Kidney (tissue), 22 donors: Measurements from ENCODE around the gene HAPLN3. TPM values are rescaled to one million over a fixed set of nuclear protein-coding genes. Genes with fewer than 3 reads are reported as not detected.
A peak's percentile ranks its signal among the peaks of the same experiment; 100 is the strongest.

ENCODE experiments used
- DNase-seq, 5 donors: peaks; one replicate each; pipeline ENCODE4 v3.0.0-alpha.2; 2013 to 2020
- FAIRE-seq: peaks from 2 replicates; lab custom pipeline; 2012; peaks lifted over from hg19 to GRCh38; lab: Jason Lieb, UNC
- H3K27ac ChIP-seq, 2 donors: one replicate each; pipeline ENCODE4 v1.7.0; 2013; ENCODE audit warnings: low read depth in 2 of 2, low read length in 2 of 2, inconsistent platforms in 1 of 2
- H3K27me3 ChIP-seq: one replicate; pipeline ENCODE4 v1.7.1; 2013; ENCODE audit warnings: low read length, inconsistent platforms; ENCODE audit not compliant: control insufficient read depth, insufficient read depth
- H3K36me3 ChIP-seq, 3 donors: one replicate each; pipeline versions ENCODE4 v1.7.0 to v1.7.1; 2013; ENCODE audit warnings: low read length in 3 of 3, control low read depth in 1 of 3, inconsistent platforms in 1 of 3; ENCODE audit not compliant: insufficient read depth in 3 of 3, control insufficient read depth in 2 of 3
- H3K4me1 ChIP-seq, 3 donors: one replicate each; pipeline versions ENCODE4 v1.7.0 to v1.7.1; 2013; ENCODE audit warnings: low read length in 3 of 3, inconsistent platforms in 1 of 3, low read depth in 1 of 3; ENCODE audit not compliant: control insufficient read depth in 2 of 3, insufficient read depth in 2 of 3
- H3K4me3 ChIP-seq, 3 donors: one replicate each; pipeline versions ENCODE4 v1.7.0 to v1.8.1; 2013; ENCODE audit warnings: low read length in 3 of 3, control low read depth in 1 of 3, inconsistent platforms in 1 of 3
- H3K9ac ChIP-seq, 3 donors: one replicate each; pipeline versions ENCODE4 v1.7.0 to v1.7.1; 2013; ENCODE audit warnings: low read length in 3 of 3, control low read depth in 1 of 3, inconsistent platforms in 1 of 3
- H3K9me3 ChIP-seq, 3 donors: one replicate each; pipeline versions ENCODE4 v1.7.0 to v1.7.1; 2013; ENCODE audit warnings: low read length in 3 of 3, control low read depth in 1 of 3, inconsistent platforms in 1 of 3; ENCODE audit not compliant: control insufficient read depth in 2 of 3, insufficient read depth in 1 of 3
- CTCF ChIP-seq: IDR thresholded peaks from 3 replicates; pipeline ENCODE4 v1.5.1; 2012; ENCODE audit warnings: mild to moderate bottlenecking, moderate library complexity, borderline replicate concordance; ENCODE audit not compliant: insufficient read depth; ENCODE audit errors: extremely low read depth
- intact Hi-C: fragments of 100-400 bp; cut with DNase I; formaldehyde crosslinking; loops from one replicate; pipeline ENCODE4 v1.11.1; 2022
- long read RNA-seq, 10 donors: library from polyadenylated mRNA in 1 of 10; unstranded in 1 of 10; transcript quantifications; one replicate each; pipeline ENCODE4 v2.0.0 and lab custom pipeline, GENCODE V29; 2021 to 2026
- polyA plus RNA-seq: library from polyadenylated mRNA; stranded (reverse); fragments of 350-450 nt; fragmentation: Illumina TruSeq; extraction: RNeasy Lipid Tissue Mini Kit (QIAGEN cat#74804); gene quantifications from one replicate; pipeline ENCODE4 v1.2.3, GENCODE V29; 2014; ENCODE audit warnings: low read depth, low replicate concordance; ENCODE audit not compliant: insufficient read depth
- total RNA-seq: library from RNA; stranded (reverse); fragmentation: NEBNext Ultra II Directional; extraction: Animal tissue kit (Norgen Biotek cat#: 25700); gene quantifications from one replicate; pipeline ENCODE4 v1.2.1, GENCODE V29; 2021
- donor health status: control.
- donor health status: control.
- donor health status: control.
- donor health status: control.
- donor health status: control.
- donor health status: DM: yes; HTN: yes; CAD: no.
- donor health status: Normal renal cell carcinoma (clear cell type).

Gene HAPLN3
- 11.2 TPM for total RNA-seq
- 2.2 TPM for polyA plus RNA-seq
- long read RNA-seq, donor 1 = 0 reads
- long read RNA-seq, donor 2, partial matches to known transcripts = 0 of 1 reads
- long read RNA-seq, donor 2, other reads (novel, unspliced or antisense) = 0 of 1 reads
- long read RNA-seq, donor 3 = 0 reads
- long read RNA-seq, donor 4, partial matches to known transcripts = 0 of 2 reads
- long read RNA-seq, donor 4, other reads (novel, unspliced or antisense) = 0 of 2 reads
- long read RNA-seq, donor 5 = 0 reads
- long read RNA-seq, donor 6, partial matches to known transcripts = 0 of 2 reads
- long read RNA-seq, donor 6, other reads (novel, unspliced or antisense) = 0 of 2 reads
- long read RNA-seq, donor 7, partial matches to known transcripts = 0 of 6 reads
- long read RNA-seq, donor 7, other reads (novel, unspliced or antisense) = 5 of 6 reads
- long read RNA-seq, donor 8, partial matches to known transcripts = 0 of 2 reads
- long read RNA-seq, donor 8, other reads (novel, unspliced or antisense) = 0 of 2 reads
- long read RNA-seq, donor 9 = 0 reads
- long read RNA-seq, donor 10, partial matches to known transcripts = 0 of 3 reads
- long read RNA-seq, donor 10, other reads (novel, unspliced or antisense) = 0 of 3 reads

GRCh38 chr15:88894819-88895767, at the start of gene HAPLN3:
HAPLN3 (minus strand) TSS chr15:88895544; CDS start chr15:88887298, 8,246 bp downstream.
- H3K4me3 ChIP-seq = peak within 1 kb of the TSS in 1 of 3 donors; percentile 25
- DNase-seq (peak; percentile 64 to 79 (median 72)), FAIRE-seq (no peak)
- intact Hi-C loops = no loop called here
- no peaks in the 10 kb centered on the region for H3K36me3 ChIP-seq
- peaks cover 0 to 18% (median 0%) of the 10 kb centered on the region in 3 donors for H3K4me1 ChIP-seq
- peaks cover 2% of the 10 kb centered on the region for H3K27me3 ChIP-seq
- no peak for TF ChIP-seq CTCF
- H3K9ac ChIP-seq = no peak within 1 kb of the TSS
- no peaks in the 10 kb centered on the region for H3K9me3 ChIP-seq
- no peak within 1 kb of the TSS for H3K27ac ChIP-seq

- Histone ChIP-seq H3K4me3 (no peak overlapping the region), H3K27ac (no peak overlapping the region), H3K27me3 (no peaks in the 10 kb centered on the region), H3K9ac (no peak overlapping the region), H3K36me3 (no peaks in the 10 kb centered on the region), H3K9me3 (no peaks in the 10 kb centered on the region), H3K4me1 (no peaks in the 10 kb centered on the region)
- DNase-seq (no peak), FAIRE-seq (no peak)
- intact Hi-C loops = no loop called here
- no peak for TF ChIP-seq CTCF
These were observed 44.8 kb upstream of the HAPLN3 start for GRCh38 chr15:88940110-88940675.

- Histone ChIP-seq H3K9me3 (no peaks in the 10 kb centered on the region), H3K27me3 (no peaks in the 10 kb centered on the region), H3K4me1 (no peaks in the 10 kb centered on the region), H3K27ac (no peak overlapping the region), H3K36me3 (no peaks in the 10 kb centered on the region), H3K9ac (no peak overlapping the region), H3K4me3 (no peak overlapping the region)
- FAIRE-seq (no peak), DNase-seq (no peak)
- intact Hi-C loops = no loop called here
- TF ChIP-seq CTCF = no peak
These were observed 44.1 kb upstream of the HAPLN3 start for GRCh38 chr15:88939486-88939806.
